SK-N-SH treated with all-trans-retinoic acid at 6 μM for 48 hours (cell line): ENCODE measurements around the gene C8A.

Experiments
- CSDC2 ChIP-seq: fragments of 250-450 bp; sonication (Bioruptor Pico); IDR thresholded peaks from 2 replicates; pipeline ENCODE4 v1.5.0; 2020; ENCODE audit warnings: mild to moderate bottlenecking, moderate library complexity
- OSR1 ChIP-seq: fragments of 250-450 bp; sonication (Bioruptor Pico); IDR thresholded peaks from 2 replicates; pipeline ENCODE4 v1.8.0; 2022; ENCODE audit warnings: moderate library complexity, mild to moderate bottlenecking, inconsistent platforms
- PPARA ChIP-seq: fragments of 250-450 bp; sonication (Bioruptor Pico); IDR thresholded peaks from 2 replicates; pipeline ENCODE4 v1.5.0; 2020; ENCODE audit warnings: mild to moderate bottlenecking, borderline replicate concordance
- RARB ChIP-seq: fragments of 250-450 bp; sonication (Bioruptor Pico); IDR thresholded peaks from 2 replicates; pipeline ENCODE4 v1.8.0; 2021; ENCODE audit warnings: mild to moderate bottlenecking, moderate library complexity
- TOX ChIP-seq: fragments of 250-450 bp; sonication (Bioruptor Pico); IDR thresholded peaks from 2 replicates; pipeline ENCODE4 v1.8.0; 2021; ENCODE audit warnings: mild to moderate bottlenecking, moderate library complexity, borderline replicate concordance
- ZC3H10 ChIP-seq: fragments of 250-450 bp; sonication (Bioruptor Pico); IDR thresholded peaks from 2 replicates; pipeline ENCODE4 v1.5.1; 2021; ENCODE audit warnings: mild to moderate bottlenecking, moderate library complexity
- ZFP3 ChIP-seq: fragments of 250-450 bp; sonication (Bioruptor Pico); IDR thresholded peaks from 2 replicates; pipeline ENCODE4 v1.5.0; 2020; ENCODE audit warnings: mild to moderate bottlenecking, moderate library complexity
- ZFP30 ChIP-seq: fragments of 450-650 bp; formaldehyde crosslinking; IDR thresholded peaks from 2 replicates; pipeline ENCODE4 v1.5.0; 2022; ENCODE audit warnings: mild to moderate bottlenecking, moderate library complexity
- ZNF565 ChIP-seq: fragments of 450-650 bp; formaldehyde crosslinking; conservative IDR thresholded peaks from 2 replicates; pipeline ENCODE4 v1.5.0; 2020; ENCODE audit warnings: low read depth, mild to moderate bottlenecking, moderate library complexity
- ZNF8 ChIP-seq: fragments of 450-650 bp; formaldehyde crosslinking; IDR thresholded peaks from 2 replicates; pipeline ENCODE4 v1.5.0; 2020; ENCODE audit warnings: mild to moderate bottlenecking, moderate library complexity
- TF ChIP-seq, protein P1 (sequence below): fragments of 250-450 bp; sonication (Bioruptor Pico); IDR thresholded peaks from 2 replicates; pipeline ENCODE4 v1.5.1; 2020; ENCODE audit warnings: low read depth, mild to moderate bottlenecking, moderate library complexity
- TF ChIP-seq, protein P2 (sequence below): fragments of 250-450 bp; sonication (Bioruptor Pico); IDR thresholded peaks from 2 replicates; pipeline ENCODE4 v1.8.0; 2020; ENCODE audit warnings: mild to moderate bottlenecking, moderate library complexity, borderline replicate concordance
- TF ChIP-seq, protein P3 (sequence below): fragments of 250-450 bp; sonication (Bioruptor Pico); IDR thresholded peaks from 2 replicates; pipeline ENCODE4 v1.8.0; 2021; ENCODE audit warnings: low read depth, mild to moderate bottlenecking, moderate library complexity, borderline replicate concordance

DNA sequence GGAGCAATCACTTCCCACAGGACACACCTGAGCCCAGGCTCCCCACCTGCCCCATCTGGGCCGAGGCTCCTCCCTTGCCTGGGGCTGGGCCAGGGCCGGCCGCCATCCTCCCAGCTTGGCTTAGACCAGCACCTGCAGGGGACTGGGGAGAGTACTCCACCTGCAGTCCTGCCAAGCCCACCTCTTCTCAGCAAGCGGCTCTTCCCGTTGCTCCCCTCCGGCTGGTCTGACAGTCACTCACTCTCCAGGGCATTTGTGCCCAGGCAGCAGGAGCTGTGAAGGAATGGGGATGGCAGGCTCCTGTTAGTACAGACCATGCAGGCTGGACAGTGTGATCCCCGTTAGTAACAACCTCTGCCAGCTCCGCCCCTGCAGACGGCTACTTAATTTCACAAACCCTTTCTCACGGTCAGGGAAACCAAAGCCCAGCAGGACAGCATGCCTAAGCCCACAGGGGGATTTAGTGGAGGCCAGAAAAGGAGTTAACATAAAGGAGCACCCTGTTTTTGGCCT, 35.2 kb upstream of the C8A start, which contains the start of gene FYB2:
- no peak for TF ChIP-seq RARB
- TF ChIP-seq, protein P1, sequence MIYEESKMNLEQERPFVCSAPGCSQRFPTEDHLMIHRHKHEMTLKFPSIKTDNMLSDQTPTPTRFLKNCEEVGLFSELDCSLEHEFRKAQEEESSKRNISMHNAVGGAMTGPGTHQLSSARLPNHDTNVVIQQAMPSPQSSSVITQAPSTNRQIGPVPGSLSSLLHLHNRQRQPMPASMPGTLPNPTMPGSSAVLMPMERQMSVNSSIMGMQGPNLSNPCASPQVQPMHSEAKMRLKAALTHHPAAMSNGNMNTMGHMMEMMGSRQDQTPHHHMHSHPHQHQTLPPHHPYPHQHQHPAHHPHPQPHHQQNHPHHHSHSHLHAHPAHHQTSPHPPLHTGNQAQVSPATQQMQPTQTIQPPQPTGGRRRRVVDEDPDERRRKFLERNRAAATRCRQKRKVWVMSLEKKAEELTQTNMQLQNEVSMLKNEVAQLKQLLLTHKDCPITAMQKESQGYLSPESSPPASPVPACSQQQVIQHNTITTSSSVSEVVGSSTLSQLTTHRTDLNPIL (CRISPR knock-in tag), result no peak
- no peak for TF ChIP-seq CSDC2 (CRISPR knock-in tag)
- TF ChIP-seq, protein P2, sequence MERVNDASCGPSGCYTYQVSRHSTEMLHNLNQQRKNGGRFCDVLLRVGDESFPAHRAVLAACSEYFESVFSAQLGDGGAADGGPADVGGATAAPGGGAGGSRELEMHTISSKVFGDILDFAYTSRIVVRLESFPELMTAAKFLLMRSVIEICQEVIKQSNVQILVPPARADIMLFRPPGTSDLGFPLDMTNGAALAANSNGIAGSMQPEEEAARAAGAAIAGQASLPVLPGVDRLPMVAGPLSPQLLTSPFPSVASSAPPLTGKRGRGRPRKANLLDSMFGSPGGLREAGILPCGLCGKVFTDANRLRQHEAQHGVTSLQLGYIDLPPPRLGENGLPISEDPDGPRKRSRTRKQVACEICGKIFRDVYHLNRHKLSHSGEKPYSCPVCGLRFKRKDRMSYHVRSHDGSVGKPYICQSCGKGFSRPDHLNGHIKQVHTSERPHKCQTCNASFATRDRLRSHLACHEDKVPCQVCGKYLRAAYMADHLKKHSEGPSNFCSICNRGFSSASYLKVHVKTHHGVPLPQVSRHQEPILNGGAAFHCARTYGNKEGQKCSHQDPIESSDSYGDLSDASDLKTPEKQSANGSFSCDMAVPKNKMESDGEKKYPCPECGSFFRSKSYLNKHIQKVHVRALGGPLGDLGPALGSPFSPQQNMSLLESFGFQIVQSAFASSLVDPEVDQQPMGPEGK (CRISPR knock-in tag), result no peak
- no peak for TF ChIP-seq ZC3H10
- no peak for TF ChIP-seq PPARA (CRISPR knock-in tag)
- TF ChIP-seq ZFP3 (CRISPR knock-in tag), result no peak
- no peak for TF ChIP-seq OSR1 (CRISPR knock-in tag)
- TF ChIP-seq ZNF565 (CRISPR knock-in tag), result no peak
- TF ChIP-seq, protein P3, sequence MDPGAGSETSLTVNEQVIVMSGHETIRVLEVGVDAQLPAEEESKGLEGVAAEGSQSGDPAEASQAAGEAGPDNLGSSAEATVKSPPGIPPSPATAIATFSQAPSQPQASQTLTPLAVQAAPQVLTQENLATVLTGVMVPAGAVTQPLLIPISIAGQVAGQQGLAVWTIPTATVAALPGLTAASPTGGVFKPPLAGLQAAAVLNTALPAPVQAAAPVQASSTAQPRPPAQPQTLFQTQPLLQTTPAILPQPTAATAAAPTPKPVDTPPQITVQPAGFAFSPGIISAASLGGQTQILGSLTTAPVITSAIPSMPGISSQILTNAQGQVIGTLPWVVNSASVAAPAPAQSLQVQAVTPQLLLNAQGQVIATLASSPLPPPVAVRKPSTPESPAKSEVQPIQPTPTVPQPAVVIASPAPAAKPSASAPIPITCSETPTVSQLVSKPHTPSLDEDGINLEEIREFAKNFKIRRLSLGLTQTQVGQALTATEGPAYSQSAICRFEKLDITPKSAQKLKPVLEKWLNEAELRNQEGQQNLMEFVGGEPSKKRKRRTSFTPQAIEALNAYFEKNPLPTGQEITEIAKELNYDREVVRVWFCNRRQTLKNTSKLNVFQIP (CRISPR knock-in tag), result no peak
- no peak for TF ChIP-seq TOX
- TF ChIP-seq ZFP30 (CRISPR knock-in tag), result no peak
- no peak for TF ChIP-seq ZNF8 (CRISPR knock-in tag)
